ENCODE measurements around the gene IDH3G. TPM values are rescaled to one million over a fixed set of nuclear protein-coding genes. Genes with fewer than 3 reads are reported as not detected.

Gene IDH3G
- polyA plus RNA-seq, 1 donor (not counting 4 experiments of a cell fraction or from before 2014, with no cell fraction given) = 44.7 TPM

DNA sequence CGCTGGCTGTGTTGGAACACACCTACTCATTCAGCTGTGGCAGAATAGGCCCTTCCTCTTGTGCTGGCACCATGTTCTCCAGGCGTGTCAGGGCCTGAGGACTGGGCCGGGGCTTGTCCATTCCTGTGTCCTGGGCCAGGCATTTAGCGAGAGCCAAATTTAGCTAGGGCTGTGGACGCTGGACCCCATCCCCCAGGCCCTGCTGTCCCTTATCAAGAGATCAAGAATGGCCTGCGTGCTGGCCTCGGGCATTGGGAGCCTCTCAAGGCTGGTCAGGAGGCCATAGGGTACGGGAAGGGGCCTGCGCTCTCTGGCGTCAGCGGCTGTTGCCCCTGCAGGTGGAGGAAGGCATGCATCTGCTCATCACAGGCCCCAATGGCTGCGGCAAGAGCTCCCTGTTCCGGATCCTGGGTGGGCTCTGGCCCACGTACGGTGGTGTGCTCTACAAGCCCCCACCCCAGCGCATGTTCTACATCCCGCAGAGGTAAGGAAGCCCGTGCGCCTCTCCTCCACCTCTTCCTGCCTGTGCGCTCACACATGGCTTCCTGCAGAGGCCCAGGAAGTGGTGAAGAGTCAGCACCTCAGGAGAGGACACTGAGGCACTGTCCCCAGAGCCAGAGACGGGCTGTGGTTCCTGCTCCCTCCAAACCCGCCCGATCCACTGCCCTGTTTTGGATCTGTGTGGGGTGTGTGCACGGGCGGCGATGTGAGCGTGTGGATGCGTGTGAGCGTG lies 54.3 kb downstream of the IDH3G start:
- no peak for FAIRE-seq
- Histone ChIP-seq H3K36me3 (ENCODE audit: control insufficient read depth in 2 of 2, extremely low read depth in 1 of 2, insufficient read depth in 2 of 2, low read length in 2 of 2) (no peaks in the 10 kb centered on the region), H3K27ac (ENCODE audit: control insufficient read depth, insufficient read depth, low read length) (no peak overlapping the region), H2AFZ (ENCODE audit: control insufficient read depth, low read length) (no peak overlapping the region), H3K4me1 (ENCODE audit: control insufficient read depth, extremely low read depth, insufficient read depth, low read length) (peaks cover 7% of the 10 kb centered on the region), H4K20me1 (ENCODE audit: control insufficient read depth, extremely low read depth, insufficient read depth, low read length) (no peaks in the 10 kb centered on the region), H3K9me1 (ENCODE audit: control insufficient read depth, extremely low read depth, insufficient read depth, low read length) (no peaks in the 10 kb centered on the region), H3K4me2 (ENCODE audit: control insufficient read depth, extremely low read depth, insufficient read depth, low read depth, low read length) (no peak overlapping the region), H3K27me3 (ENCODE audit: control insufficient read depth, extremely low read depth, insufficient read depth, low read length) (no peaks in the 10 kb centered on the region), H3K4me3 (ENCODE audit: control insufficient read depth in 2 of 3, extremely low read depth in 1 of 3, insufficient read depth in 2 of 3, low read depth in 1 of 3, low read length in 3 of 3) (no peak overlapping the region), H3K79me2 (ENCODE audit: control insufficient read depth, insufficient read depth, low read length) (no peaks in the 10 kb centered on the region), H3K9me3 (ENCODE audit: control insufficient read depth, low read depth, low read length) (no peaks in the 10 kb centered on the region), H3K9ac (ENCODE audit: control insufficient read depth, extremely low read depth, insufficient read depth, low read length) (no peak overlapping the region)
- dilution Hi-C loops (cut with MboI; ENCODE audit: extremely low pct_ligation_motif_present, low sequenced_read_pairs) = no loop called here
- no peak for TF ChIP-seq CTCF (optimal IDR thresholded peaks at IDR 0.05 in 1 of 3, IDR thresholded peaks at IDR 0.05 in 1 of 3, conservative IDR thresholded peaks at IDR 0.05 in 1 of 3; ENCODE audit: extremely low read depth in 1 of 3, insufficient read depth in 2 of 3, low read length in 3 of 3)
- DNase-seq (ENCODE audit: low read depth, low spot score) = no peak

- DNase-seq (ENCODE audit: low read depth, low spot score) (no peak), FAIRE-seq (no peak)
- Histone ChIP-seq H3K9ac (ENCODE audit: control insufficient read depth, extremely low read depth, insufficient read depth, low read length) (no peak overlapping the region), H3K9me3 (ENCODE audit: control insufficient read depth, low read depth, low read length) (no peaks in the 10 kb centered on the region), H3K27me3 (ENCODE audit: control insufficient read depth, extremely low read depth, insufficient read depth, low read length) (no peaks in the 10 kb centered on the region), H4K20me1 (ENCODE audit: control insufficient read depth, extremely low read depth, insufficient read depth, low read length) (no peaks in the 10 kb centered on the region), H3K9me1 (ENCODE audit: control insufficient read depth, extremely low read depth, insufficient read depth, low read length) (no peaks in the 10 kb centered on the region), H3K79me2 (ENCODE audit: control insufficient read depth, insufficient read depth, low read length) (no peaks in the 10 kb centered on the region), H3K4me3 (ENCODE audit: control insufficient read depth in 2 of 3, extremely low read depth in 1 of 3, insufficient read depth in 2 of 3, low read depth in 1 of 3, low read length in 3 of 3) (no peak overlapping the region), H3K27ac (ENCODE audit: control insufficient read depth, insufficient read depth, low read length) (no peak overlapping the region), H3K4me1 (ENCODE audit: control insufficient read depth, extremely low read depth, insufficient read depth, low read length) (peaks cover 4% of the 10 kb centered on the region), H2AFZ (ENCODE audit: control insufficient read depth, low read length) (no peak overlapping the region), H3K4me2 (ENCODE audit: control insufficient read depth, extremely low read depth, insufficient read depth, low read depth, low read length) (no peak overlapping the region), H3K36me3 (ENCODE audit: control insufficient read depth in 2 of 2, extremely low read depth in 1 of 2, insufficient read depth in 2 of 2, low read length in 2 of 2) (no peaks in the 10 kb centered on the region)
- no peak for TF ChIP-seq EZH2 (IDR thresholded peaks at IDR 0.05; ENCODE audit: low read length)
- TF ChIP-seq CTCF (optimal IDR thresholded peaks at IDR 0.05 in 1 of 3, IDR thresholded peaks at IDR 0.05 in 1 of 3, conservative IDR thresholded peaks at IDR 0.05 in 1 of 3; ENCODE audit: extremely low read depth in 1 of 3, insufficient read depth in 2 of 3, low read length in 3 of 3) = no peak
- dilution Hi-C loops (cut with MboI; ENCODE audit: extremely low pct_ligation_motif_present, low sequenced_read_pairs) = no loop called here
These were observed 56.0 kb downstream of the IDH3G start for GRCh38 chrX:153738056-153738605.
